ENCODE data around the gene HSPB1. TPM values are rescaled to one million over a fixed set of nuclear protein-coding genes. Genes with fewer than 3 reads are reported as not detected.

Gene HSPB1
- polyA plus RNA-seq, 1 experiment: 966 TPM

DNA sequence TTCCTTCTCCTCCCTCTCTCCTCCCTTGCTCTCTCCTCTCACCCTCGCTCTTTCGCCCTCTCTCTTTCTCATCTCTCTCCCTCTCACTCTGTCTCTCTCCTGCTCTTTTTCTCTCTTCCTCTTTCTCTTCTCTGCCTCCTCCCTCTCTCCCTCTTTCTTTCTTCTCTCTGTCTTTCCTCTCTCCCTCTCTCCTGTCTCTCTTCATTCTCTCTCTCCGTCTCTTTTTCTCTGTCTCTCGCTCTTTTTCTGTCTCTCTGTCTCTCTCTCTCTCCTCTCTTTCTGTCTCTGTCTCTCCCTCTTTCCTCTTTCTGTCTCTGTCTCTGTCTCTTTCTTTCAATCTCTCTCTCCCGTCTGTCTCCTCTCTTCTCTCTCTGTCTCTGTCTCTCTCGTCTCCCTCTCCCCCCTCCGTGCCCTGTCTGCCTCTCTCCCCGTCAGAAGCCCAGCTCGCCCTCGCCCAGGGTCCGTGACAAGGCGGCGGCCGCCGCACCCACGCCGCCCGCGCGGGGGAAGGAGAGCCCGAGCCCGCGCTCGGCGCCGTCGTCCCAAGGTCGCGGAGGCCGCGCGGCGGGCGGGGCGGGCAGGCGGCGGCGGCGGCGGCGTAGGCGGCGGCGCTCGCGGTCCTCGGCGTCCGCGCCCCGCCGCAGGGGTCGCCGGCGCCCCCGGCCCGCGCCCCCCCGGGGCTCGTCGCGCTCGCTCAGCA lies 21.3 kb upstream of the HSPB1 start:
- CTCF ChIA-PET: interaction anchor here (1.0 to 3.2 kb wide), 5 partner anchors 11 to 103 kb away, joined by 3 to 18 read pairs (median 10); no protein-coding TSS in a partner anchor
- Histone ChIP-seq H3K4me3 (ENCODE audit: low read depth, low read length) (peak overlapping the region; percentile 17), H3K36me3 (ENCODE audit: control insufficient read depth, insufficient read depth, low read length) (no peaks in the 10 kb centered on the region), H3K27me3 (ENCODE audit: control insufficient read depth, insufficient read depth, low read length) (peaks cover 35% of the 10 kb centered on the region)
- DNase-seq (ENCODE audit: low read depth): no peak
- TF ChIP-seq, protein P1, sequence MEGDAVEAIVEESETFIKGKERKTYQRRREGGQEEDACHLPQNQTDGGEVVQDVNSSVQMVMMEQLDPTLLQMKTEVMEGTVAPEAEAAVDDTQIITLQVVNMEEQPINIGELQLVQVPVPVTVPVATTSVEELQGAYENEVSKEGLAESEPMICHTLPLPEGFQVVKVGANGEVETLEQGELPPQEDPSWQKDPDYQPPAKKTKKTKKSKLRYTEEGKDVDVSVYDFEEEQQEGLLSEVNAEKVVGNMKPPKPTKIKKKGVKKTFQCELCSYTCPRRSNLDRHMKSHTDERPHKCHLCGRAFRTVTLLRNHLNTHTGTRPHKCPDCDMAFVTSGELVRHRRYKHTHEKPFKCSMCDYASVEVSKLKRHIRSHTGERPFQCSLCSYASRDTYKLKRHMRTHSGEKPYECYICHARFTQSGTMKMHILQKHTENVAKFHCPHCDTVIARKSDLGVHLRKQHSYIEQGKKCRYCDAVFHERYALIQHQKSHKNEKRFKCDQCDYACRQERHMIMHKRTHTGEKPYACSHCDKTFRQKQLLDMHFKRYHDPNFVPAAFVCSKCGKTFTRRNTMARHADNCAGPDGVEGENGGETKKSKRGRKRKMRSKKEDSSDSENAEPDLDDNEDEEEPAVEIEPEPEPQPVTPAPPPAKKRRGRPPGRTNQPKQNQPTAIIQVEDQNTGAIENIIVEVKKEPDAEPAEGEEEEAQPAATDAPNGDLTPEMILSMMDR (IDR thresholded peaks at IDR 0.05; ENCODE audit: insufficient read depth, low read depth, low read length): no peak
- POLR2A ChIA-PET: no interaction called here

DNA sequence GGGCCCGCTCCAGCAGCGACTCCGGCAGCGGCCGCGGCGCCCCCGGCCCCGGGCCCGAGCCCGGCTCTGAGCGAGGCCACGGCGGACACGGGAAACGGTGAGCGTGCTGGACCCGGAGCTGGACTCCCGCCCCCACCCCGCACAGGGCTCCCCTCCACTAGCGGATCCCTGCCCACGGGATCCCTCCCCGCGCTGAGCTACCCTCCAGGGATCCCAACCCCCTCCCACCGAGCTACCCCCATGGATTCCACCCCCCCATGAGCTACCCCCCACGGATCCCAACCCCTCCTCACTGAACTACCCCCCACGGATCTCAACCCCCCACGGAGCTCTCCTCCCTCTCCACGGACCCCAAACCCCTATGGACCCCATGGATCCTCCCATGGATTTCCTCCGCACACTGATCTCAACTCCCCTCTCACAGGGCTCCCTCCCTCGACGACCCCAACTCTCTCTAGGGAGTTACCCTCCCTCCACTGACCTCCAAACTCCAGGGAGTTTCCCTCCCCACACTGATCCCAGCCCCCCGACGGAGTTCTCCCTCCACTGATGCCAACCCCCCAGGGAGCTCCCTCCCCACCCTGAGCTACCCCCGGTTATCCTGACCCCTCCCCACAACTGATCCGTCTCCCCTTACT lies 20.6 kb upstream of the HSPB1 start:
- CTCF ChIA-PET: interaction anchor here (0.7 to 3.2 kb wide), 7 partner anchors 10 to 104 kb away, joined by 3 to 18 read pairs (median 5); no protein-coding TSS in a partner anchor
- TF ChIP-seq, protein P1 (IDR thresholded peaks at IDR 0.05; ENCODE audit: insufficient read depth, low read depth, low read length): no peak
- H3K36me3 ChIP-seq (ENCODE audit: control insufficient read depth, insufficient read depth, low read length): no peaks in the 10 kb centered on the region
- H3K27me3 ChIP-seq (ENCODE audit: control insufficient read depth, insufficient read depth, low read length): peaks cover 29% of the 10 kb centered on the region
- peak overlapping the region; percentile 36 for H3K4me3 ChIP-seq (ENCODE audit: low read depth, low read length)
- POLR2A ChIA-PET: no interaction called here
- no peak for DNase-seq (ENCODE audit: low read depth)

DNA sequence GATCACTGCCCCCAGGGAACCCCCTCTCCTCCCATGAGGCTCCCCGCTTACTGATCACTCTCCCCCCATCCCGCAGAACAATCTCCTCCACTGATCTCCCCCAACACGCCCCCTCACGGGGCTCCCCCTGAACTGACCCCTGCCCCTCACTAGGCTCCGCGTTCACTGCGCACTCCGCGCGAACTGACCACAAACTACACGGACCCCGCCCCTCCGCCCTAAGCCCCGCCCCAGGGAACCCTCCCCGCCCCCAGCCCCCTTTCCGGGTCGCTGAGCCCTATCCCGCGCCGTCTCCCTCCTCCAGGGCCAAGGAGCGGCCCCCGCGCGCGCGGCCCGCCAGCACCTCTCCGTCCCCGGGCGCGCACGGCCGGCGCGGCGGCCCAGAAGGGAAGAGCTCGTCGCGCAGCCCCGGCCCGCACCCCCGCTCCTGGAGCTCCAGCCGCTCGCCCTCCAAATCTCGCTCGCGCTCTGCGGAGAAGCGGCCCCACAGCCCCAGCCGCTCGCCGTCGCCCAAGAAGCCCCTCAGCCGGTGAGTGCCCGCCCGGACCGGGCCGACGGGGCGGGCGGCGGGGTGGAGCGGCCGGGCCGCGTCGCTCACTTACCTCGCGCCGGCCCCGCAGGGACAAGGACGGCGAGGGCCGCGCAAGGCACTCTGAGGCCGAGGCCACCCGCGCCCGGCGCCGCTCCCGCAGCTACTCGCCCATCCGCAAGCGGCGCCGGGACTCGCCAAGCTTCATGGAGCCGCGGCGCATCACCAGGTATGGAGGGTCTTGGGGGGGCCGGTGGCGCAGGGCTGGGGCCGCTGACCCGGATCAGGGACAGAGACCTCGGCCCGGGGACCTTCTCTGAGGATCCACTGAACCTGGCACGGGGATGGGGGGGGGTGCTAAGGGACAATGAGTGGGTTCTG lies 19.9 kb upstream of the HSPB1 start:
- Histone ChIP-seq H3K36me3 (ENCODE audit: control insufficient read depth, insufficient read depth, low read length) (no peaks in the 10 kb centered on the region), H3K27me3 (ENCODE audit: control insufficient read depth, insufficient read depth, low read length) (peaks cover 26% of the 10 kb centered on the region), H3K4me3 (ENCODE audit: low read depth, low read length) (peak overlapping the region; percentile 36)
- DNase-seq (ENCODE audit: low read depth): no peak
- ChIA-PET CTCF (interaction anchor here (0.7 to 3.2 kb wide), 9 partner anchors 9 to 116 kb away, joined by 3 to 18 read pairs (median 4); no protein-coding TSS in a partner anchor), POLR2A (no interaction called here)
- TF ChIP-seq, protein P1 (IDR thresholded peaks at IDR 0.05; ENCODE audit: insufficient read depth, low read depth, low read length): no peak

DNA sequence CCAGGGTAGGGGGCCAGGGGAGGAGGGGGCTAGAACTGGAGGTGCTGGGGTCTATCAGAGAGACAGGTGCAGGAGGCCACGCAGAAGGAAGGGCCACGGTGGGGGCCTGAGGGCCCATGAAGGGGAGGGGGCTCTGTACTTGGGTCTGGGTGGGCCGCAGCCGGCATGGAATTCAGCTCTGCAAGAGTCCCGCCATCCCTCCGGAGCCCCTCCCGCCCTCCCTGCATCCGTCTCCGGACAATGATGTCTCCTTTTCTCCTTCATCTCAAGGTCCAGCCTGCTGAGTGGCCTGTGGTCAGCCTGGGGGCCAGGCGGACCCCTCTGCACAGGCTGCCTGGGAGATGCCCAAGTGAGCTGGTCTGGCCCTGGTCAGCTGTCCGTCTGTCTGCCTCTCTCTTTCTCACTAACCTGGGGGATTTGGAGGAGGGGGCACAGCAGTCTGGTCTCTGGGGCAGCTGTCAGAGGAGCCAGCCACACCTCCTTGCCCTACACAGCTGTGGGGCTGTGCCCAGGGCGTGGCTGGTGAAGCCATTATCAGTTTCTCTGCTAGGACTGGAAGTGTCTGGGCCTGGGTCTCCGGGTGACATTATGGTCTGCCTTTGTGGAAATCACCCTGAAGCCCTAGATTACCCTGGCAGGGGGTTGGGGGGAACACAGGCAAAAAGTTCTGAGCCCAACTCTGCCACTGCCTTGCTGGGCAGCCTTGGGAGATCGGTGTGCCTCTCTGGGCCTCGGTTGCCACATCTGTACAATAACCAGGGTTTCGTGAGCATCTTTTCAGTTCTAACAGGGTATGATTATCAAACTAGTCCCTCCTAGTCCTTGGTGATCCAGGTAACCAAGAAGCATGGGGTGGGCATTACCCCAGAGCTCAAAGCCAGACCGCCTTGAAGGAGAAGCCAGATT lies 19.0 kb upstream of the HSPB1 start:
- no peak for DNase-seq (ENCODE audit: low read depth)
- CTCF ChIA-PET: interaction anchor here (0.7 to 3.2 kb wide), 5 partner anchors 21 to 117 kb away, joined by 3 to 18 read pairs (median 3); no protein-coding TSS in a partner anchor
- peaks cover 26% of the 10 kb centered on the region for H3K27me3 ChIP-seq (ENCODE audit: control insufficient read depth, insufficient read depth, low read length)
- POLR2A ChIA-PET: interaction anchor here (0.7 kb wide), 1 partner anchor 58 kb away, joined by 3 read pairs; no protein-coding TSS in a partner anchor
- TF ChIP-seq, protein P1 (IDR thresholded peaks at IDR 0.05; ENCODE audit: insufficient read depth, low read depth, low read length): no peak
- H3K36me3 ChIP-seq (ENCODE audit: control insufficient read depth, insufficient read depth, low read length): no peaks in the 10 kb centered on the region
- H3K4me3 ChIP-seq (ENCODE audit: low read depth, low read length): peak overlapping the region; percentile 36; the same call in 1 of the 2 replicates

All from BJ (cell line).